ENCODE measurements around the gene LOC128125822.

DNA sequence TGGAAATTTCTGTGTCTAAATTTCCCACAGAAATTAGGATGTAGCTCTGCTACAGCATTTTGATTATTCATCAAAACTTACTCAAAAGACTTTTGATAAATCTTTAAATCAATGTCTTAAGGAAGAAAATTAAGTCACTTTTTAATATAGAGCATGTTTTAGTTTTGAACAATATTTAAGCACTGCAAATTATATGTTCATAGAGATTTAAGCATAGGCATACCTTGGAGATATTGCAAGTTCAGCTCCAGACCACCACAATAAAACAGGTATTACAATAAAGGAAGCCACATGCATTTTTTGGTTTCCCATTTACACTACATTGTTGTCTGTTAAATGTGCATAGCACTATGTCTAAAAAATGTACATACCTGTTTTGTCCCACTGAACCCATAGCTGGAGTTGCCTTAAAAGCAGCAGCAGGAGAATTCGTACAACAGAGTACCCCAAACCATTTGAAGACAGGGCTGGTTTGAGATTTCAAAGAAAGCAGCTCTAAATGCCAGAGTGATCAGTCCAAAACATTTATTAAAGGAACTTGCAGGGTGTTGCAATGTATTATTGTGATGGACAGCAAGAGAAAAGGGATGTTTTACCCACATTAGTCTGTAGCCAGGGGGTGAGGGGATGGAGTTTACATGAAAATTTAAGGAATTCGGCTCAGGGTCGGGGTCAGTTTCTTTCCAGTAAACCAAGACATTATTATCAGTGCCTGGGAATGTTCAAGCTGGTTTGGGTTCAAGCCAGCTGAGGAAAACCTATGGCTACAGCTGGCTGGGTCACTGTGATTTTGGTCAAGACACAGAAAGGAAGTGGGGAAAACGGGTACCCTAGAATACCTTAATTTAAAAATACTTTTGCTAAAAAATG is 6.3 kb upstream of the LOC128125822 start:
- TF ChIP-seq POLR2A (IDR thresholded peaks at IDR 0.05; ENCODE audit: low read depth, low read length): no peak
- TF ChIP-seq FOS (IDR thresholded peaks at IDR 0.05; ENCODE audit: low read depth, low read length): no peak
- TF ChIP-seq RAD21 (IDR thresholded peaks at IDR 0.05; ENCODE audit: low read length): no peak
- TF ChIP-seq, protein P1, sequence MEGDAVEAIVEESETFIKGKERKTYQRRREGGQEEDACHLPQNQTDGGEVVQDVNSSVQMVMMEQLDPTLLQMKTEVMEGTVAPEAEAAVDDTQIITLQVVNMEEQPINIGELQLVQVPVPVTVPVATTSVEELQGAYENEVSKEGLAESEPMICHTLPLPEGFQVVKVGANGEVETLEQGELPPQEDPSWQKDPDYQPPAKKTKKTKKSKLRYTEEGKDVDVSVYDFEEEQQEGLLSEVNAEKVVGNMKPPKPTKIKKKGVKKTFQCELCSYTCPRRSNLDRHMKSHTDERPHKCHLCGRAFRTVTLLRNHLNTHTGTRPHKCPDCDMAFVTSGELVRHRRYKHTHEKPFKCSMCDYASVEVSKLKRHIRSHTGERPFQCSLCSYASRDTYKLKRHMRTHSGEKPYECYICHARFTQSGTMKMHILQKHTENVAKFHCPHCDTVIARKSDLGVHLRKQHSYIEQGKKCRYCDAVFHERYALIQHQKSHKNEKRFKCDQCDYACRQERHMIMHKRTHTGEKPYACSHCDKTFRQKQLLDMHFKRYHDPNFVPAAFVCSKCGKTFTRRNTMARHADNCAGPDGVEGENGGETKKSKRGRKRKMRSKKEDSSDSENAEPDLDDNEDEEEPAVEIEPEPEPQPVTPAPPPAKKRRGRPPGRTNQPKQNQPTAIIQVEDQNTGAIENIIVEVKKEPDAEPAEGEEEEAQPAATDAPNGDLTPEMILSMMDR (conservative IDR thresholded peaks at IDR 0.05; ENCODE audit: low read depth, low read length): no peak
- TF ChIP-seq, protein P2, sequence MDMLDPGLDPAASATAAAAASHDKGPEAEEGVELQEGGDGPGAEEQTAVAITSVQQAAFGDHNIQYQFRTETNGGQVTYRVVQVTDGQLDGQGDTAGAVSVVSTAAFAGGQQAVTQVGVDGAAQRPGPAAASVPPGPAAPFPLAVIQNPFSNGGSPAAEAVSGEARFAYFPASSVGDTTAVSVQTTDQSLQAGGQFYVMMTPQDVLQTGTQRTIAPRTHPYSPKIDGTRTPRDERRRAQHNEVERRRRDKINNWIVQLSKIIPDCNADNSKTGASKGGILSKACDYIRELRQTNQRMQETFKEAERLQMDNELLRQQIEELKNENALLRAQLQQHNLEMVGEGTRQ (IDR thresholded peaks at IDR 0.05; ENCODE audit: low read depth, low read length): no peak
- no peak for TF ChIP-seq SMC3 (IDR thresholded peaks at IDR 0.05; ENCODE audit: low read depth, low read length)
- TF ChIP-seq BHLHE40 (IDR thresholded peaks at IDR 0.05; ENCODE audit: low read depth, low read length): no peak
- TF ChIP-seq MXI1 (IDR thresholded peaks at IDR 0.05; ENCODE audit: borderline replicate concordance, low read depth, low read length): no peak
- TF ChIP-seq MAZ (IDR thresholded peaks at IDR 0.05; ENCODE audit: borderline replicate concordance, low read depth, low read length): no peak
- TF ChIP-seq RCOR1 (IDR thresholded peaks at IDR 0.05; ENCODE audit: insufficient replicate concordance, low read length): no peak

All from IMR-90 (cell line).